T-helper 22 cell (primary cell): ENCODE results near the gene RERE.

Source experiments
- DNase-seq: peaks from one replicate; pipeline ENCODE4 v3.0.0-alpha.2; 2020; ENCODE audit warnings: low read depth

Gene RERE

GRCh38 chr1:8664887-8665286, 152.6 kb downstream of the RERE start:
- no peak for DNase-seq

DNA sequence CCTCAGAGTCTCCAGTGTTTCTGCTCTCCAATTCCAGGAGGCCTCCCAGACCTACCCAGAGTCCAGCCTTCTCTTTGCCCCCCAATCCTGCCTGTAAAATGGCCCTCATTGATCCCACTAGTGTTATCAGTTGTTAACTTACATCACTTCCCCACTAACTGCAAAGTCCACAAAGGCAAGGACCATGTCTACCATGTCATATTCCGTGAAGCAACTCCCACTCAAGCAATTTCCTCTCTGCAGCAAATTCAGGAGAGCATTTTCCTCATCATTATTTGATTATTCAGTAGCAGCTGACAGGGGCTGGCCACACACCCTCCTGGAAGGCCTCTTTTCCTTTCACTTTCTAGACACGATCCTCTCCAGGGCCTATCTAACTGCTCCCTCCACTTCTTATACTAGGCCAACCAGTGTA, 153.5 kb downstream of the RERE start:
- no peak for DNase-seq

DNA sequence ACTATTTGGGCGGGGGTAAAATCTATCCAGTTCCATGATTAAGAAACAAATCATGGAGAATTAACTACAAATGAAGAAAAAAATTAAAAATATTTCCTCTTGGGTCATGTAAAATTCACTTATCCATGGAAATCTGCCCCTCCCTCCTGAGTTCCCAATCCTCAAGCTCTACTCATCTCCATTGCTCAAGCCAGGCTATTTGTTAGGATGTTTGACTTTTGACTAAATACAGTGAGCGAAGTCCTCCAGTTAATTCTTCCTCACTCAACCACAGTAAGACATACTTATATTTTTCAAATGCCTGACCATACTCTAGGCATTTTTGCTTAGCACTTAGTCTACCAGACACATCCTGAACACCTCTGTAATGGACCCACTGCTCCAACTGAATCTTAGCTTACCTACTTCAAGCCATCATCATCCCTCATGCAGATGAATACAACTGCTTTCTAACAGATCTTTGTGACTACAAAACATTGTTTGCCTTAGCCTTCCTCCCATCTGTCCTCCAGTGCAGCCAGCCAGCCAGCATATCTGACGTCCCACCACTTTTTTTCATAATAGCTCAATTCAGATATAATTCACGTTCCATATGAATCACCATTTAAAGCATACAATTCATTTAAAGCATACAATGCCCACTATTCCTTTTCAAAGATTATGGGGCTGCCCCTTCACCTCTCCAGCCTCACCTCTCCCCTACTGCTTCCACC, 154.2 kb downstream of the RERE start:
- DNase-seq, result no peak

DNA sequence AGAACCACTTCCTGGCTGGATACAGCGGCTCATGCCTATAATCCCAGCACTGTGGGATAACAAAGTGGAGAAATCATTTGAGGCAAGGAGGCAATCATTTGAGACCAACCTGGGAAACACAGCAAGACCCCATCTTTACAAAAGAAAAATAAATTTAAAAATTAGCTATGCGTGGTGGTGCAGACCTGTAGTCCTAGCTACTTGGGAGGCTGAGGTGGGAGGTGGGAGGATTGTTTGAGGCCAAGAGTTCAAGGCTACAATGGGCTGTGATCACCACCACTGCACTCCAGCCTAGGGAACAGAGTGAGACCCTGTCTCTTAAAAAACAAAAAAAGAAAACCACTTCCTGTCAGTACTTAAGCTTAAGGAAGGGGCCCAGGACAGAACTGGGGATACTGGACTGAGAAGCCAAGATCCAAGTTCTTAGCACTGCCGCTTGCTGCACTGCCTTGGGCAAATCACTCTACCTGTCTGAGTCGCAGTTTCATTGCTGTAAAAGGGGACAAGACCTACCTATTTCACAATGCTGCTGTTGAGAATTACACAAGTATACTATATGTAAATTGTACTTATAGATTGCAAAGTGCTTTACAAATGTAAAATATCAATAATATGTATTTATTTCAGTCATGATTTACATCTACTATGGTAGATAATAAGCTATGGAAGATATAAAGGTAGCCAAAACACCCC, 154.9 kb downstream of the RERE start:
- no peak for DNase-seq

GRCh38 chr1:8661185-8662110, 156.0 kb downstream of the RERE start:
- no peak for DNase-seq

DNA sequence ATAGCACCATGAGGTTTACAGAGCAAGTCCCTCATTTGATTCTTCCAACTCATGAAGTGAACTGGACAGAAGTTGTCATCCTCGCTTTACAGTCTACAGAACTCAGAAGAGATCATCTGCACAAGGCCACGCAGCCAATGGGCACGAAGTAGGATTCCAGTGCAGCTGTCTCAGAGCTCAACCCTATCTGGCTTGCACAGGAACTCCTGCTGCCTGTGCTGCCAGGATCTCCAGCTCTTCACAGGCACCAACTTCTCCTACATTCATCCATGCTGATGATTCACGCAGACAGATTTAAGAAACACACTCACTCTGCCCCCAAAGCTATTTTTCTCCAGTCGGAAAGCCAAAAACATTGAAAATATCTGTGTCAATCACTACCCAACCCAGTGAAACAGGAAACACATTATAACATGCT, 157.0 kb downstream of the RERE start:
- no peak for DNase-seq

GRCh38 chr1:8659593-8659992, 157.8 kb downstream of the RERE start:
- no peak for DNase-seq

- DNase-seq, result no peak
These were observed 163.6 kb downstream of the RERE start for GRCh38 chr1:8653878-8654277.

- no peak for DNase-seq
These were observed 164.9 kb downstream of the RERE start for GRCh38 chr1:8652467-8653046.

DNA sequence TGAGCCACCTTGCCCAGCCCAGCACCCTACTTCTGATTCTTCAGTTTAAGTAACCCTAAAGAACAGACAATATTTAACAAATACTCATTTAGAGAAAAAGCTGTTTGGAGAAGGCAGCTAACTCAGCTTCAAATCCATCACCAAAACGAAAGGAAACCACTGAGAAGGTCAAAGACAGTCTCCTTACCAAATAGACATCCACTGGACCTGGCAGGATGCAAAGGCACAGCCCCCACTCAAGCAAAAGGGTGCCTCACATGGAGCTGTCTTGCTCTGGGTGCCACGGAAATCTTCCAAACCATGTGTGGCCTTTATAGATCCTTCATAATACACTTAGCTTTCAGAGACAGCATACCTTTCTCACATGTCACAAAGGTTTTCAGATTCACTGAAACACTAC, 165.5 kb downstream of the RERE start:
- no peak for DNase-seq

- DNase-seq, result no peak
These were observed 166.1 kb downstream of the RERE start for GRCh38 chr1:8651236-8651890.

GRCh38 chr1:8649875-8650274, 167.6 kb downstream of the RERE start:
- DNase-seq, result no peak

- DNase-seq, result no peak
These were observed 168.4 kb downstream of the RERE start for GRCh38 chr1:8649027-8649426.

DNA sequence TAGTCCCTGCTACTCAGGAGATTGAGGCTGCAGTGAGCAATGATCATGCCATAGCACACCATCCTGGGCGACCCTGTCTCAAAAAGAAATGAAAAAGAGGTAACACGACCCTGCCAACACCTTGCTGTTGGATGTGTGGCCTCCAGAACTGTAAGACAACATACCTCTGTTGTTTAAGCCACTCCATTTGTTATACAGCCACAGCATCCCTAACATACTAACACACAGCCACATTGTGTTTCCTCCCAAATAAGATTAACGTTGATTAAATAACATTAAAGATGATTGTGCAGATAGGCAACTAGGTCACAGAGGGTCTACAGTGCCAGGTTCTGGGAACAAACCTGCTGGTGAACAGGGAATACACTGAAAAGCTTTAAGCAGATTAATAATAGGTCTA, 170.4 kb downstream of the RERE start:
- DNase-seq, result no peak

- DNase-seq, result no peak
These were observed 171.3 kb downstream of the RERE start for GRCh38 chr1:8646189-8646588.

- no peak for DNase-seq
These were observed 173.6 kb downstream of the RERE start for GRCh38 chr1:8643542-8644536.

DNA sequence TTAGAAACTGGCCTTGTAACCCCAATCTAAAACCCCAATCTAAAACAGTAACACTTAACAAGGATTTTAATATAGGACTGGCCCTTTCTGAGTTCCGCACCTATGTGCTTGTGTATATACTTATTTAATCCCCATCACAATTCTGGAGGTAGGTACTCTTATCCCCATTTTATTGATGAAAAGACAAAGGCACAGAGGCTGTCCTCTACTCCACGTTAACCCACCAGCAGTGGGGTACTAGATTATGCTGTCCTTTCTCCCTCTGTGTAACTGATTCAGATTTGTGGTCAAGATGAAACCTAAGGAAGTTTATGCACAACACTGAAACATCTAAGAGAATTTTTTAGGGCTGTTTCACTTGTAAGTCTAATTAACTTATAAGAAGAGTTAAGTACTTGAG, 175.3 kb downstream of the RERE start:
- no peak for DNase-seq

DNA sequence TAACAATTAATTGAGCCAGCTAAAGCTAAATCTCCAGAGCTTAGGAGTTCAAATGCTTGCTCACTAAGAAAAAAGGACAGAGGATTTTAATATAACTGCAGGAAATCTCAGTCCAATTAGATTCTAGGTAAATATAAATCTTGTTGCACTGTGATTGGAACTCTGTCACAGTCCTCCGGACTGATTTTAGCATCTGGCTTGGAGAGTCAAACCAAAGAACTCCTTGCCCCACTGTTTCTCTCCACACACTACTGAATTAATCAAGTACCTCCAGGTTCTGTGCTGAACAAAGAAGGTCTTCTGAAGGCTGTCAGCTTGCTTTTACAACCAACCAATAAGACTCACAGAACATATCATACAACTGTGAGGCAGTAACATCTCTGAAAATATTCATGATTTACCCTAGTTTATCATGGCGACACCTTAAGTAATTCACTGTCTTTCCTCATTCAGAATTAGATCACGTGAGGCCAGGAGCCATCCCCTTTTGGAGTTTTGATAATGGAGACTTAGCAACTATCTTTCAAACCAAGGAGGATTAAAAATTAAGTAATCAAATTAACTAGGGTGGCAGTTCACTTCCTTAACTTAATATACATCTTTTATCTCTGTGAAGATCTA, 176.0 kb downstream of the RERE start:
- DNase-seq, result no peak

GRCh38 chr1:8640950-8641349, 176.5 kb downstream of the RERE start:
- no peak for DNase-seq

DNA sequence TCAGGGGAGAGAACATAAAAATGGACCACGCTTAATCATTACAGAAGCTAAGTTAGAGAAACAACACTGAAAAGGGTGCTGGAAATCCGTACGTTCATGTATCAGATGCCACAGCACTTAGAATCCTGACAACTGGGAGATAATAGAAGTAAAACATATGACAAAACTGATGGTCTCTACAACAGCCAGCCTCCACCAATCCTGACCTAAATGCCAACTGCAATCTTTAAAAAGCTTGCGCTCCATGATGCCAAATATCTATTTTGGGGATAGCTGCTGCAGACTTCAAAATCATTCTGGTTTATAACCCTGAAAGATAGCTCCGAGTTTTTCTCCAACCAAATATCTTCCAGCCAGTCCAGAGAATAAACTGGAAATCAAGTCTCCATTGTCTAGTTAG, 178.3 kb downstream of the RERE start:
- no peak for DNase-seq
